Activated T-cell treated with anti-CD3 and anti-CD28 coated beads for 1 hour (primary cell): ENCODE measurements around the gene STMP1.
"Not testable (repeated sequence)": the region's sequence is repeated elsewhere in the genome, so short reads cannot be mapped to it uniquely, and the experiment has no call there.

Source experiments
- DNase-seq: peaks from one replicate; pipeline ENCODE4 v3.0.0-alpha.2; 2020; ENCODE audit warnings: low read depth

The STMP1 gene

GRCh38 chr7:135662373-135663114 is at the start of gene STMP1:
STMP1 (plus strand) TSS chr7:135662514.
- peak; percentile 96 for DNase-seq

- DNase-seq = no peak
Observed at GRCh38 chr7:135616136-135616535, 46.2 kb upstream of the STMP1 start.

- no peak for DNase-seq
Observed at GRCh38 chr7:135617781-135618180, 44.5 kb upstream of the STMP1 start.

- no peak for DNase-seq
Observed at GRCh38 chr7:135618510-135618909, 43.8 kb upstream of the STMP1 start.

GRCh38 chr7:135620447-135620846 is 41.9 kb upstream of the STMP1 start:
- DNase-seq = no peak

GRCh38 chr7:135620980-135621850 is 41.1 kb upstream of the STMP1 start:
- no peak for DNase-seq

- no peak for DNase-seq
Observed at GRCh38 chr7:135634191-135634878, 28.0 kb upstream of the STMP1 start.

GRCh38 chr7:135639690-135640089 is 22.6 kb upstream of the STMP1 start:
- not testable (repeated sequence) for DNase-seq

- DNase-seq = no peak
Observed at GRCh38 chr7:135644154-135644553, 18.2 kb upstream of the STMP1 start.

GRCh38 chr7:135644729-135645128 is 17.6 kb upstream of the STMP1 start:
- DNase-seq = no peak

- DNase-seq = no peak
Observed at GRCh38 chr7:135645296-135645904, 16.9 kb upstream of the STMP1 start.

- DNase-seq = no peak
Observed at GRCh38 chr7:135647755-135648154, 14.6 kb upstream of the STMP1 start.

- DNase-seq = no peak
Observed at GRCh38 chr7:135648235-135648634, 14.1 kb upstream of the STMP1 start.

GRCh38 chr7:135650831-135651573 is 11.3 kb upstream of the STMP1 start:
- DNase-seq = no peak

- no peak for DNase-seq
Observed at GRCh38 chr7:135653340-135654080, 8.8 kb upstream of the STMP1 start.

GRCh38 chr7:135658564-135658963 is 3.8 kb upstream of the STMP1 start:
- DNase-seq = no peak

GRCh38 chr7:135659159-135659846 is 3.0 kb upstream of the STMP1 start:
- DNase-seq = no peak

GRCh38 chr7:135661311-135662122 is 797 bp upstream of the STMP1 start:
- no peak for DNase-seq

- DNase-seq = no peak
Observed at GRCh38 chr7:135662123-135662372, 266 bp upstream of the STMP1 start.
